A549 (cell line): ENCODE data around the gene NEGR1.

Experiments
- BHLHE40 ChIP-seq: IDR thresholded peaks from 2 replicates; pipeline ENCODE4 v1.6.1; 2012; ENCODE audit warnings: low read depth, low read length, inconsistent platforms
- EP300 ChIP-seq, 2 experiments: fragments of >200 bp; sonication (Bioruptor Twin); formaldehyde crosslinking; IDR thresholded peaks; 2 replicates in 1 of 2; 3 replicates in 1 of 2; pipeline ENCODE4 v1.6.1; 2016 to 2017
- KDM5A ChIP-seq: fragments of 200-600 bp; sonication (generic); IDR thresholded peaks from 2 replicates; pipeline ENCODE4 v1.6.1; 2016; ENCODE audit warnings: antibody characterized with exemption, mild to moderate bottlenecking
- NR3C1 ChIP-seq: fragments of >200 bp; sonication (Bioruptor Twin); formaldehyde crosslinking; IDR thresholded peaks from 3 replicates; pipeline ENCODE4 v1.6.1; 2017
- POLR2AphosphoS2 ChIP-seq: conservative IDR thresholded peaks from 2 replicates; pipeline ENCODE4 v1.6.1; 2012; ENCODE audit warnings: low read length, improper control_type of control experiment, inconsistent platforms
- RFX5 ChIP-seq: fragments of 450-650 bp; IDR thresholded peaks from 2 replicates; pipeline ENCODE4 v1.7.1; 2014; ENCODE audit warnings: antibody characterized with exemption, mild to moderate bottlenecking, moderate library complexity
- RNF2 ChIP-seq: fragments of 200-600 bp; sonication (generic); IDR thresholded peaks from 2 replicates; pipeline ENCODE4 v1.6.1; 2016; ENCODE audit warnings: low read depth, mild to moderate bottlenecking, antibody characterized with exemption, moderate library complexity, borderline replicate concordance
- TF ChIP-seq, protein P1 (sequence below): fragments of 150-350 bp; IDR thresholded peaks from 2 replicates; pipeline ENCODE4 v1.6.1; 2014; ENCODE audit warnings: low read depth, mild to moderate bottlenecking, low read length
- TF ChIP-seq, protein P2 (sequence below): fragments of >200 bp; sonication (Bioruptor Twin); formaldehyde crosslinking; IDR thresholded peaks from 3 replicates; pipeline ENCODE4 v1.5.1; 2016

DNA sequence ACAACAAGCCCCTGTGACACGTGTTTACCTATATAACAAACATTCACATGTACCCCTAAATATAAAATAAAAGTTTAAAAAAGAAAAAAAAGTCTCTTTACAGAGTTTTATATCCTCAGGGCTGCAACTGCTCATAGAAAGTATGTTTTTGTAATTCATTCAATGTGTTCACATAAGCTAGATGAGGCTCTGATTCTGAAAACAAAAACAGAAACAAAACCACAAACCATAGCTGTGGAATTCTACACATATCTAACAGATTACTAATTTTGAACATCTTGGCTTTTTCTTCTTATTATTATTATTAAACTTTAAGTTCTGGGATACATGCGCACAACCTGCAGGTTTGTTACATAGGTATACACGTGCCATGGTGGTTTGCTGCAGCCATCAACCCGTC is 621.9 kb downstream of the NEGR1 start:
- no peak for TF ChIP-seq KDM5A
- no peak for TF ChIP-seq RFX5
- no peak for TF ChIP-seq BHLHE40
- no peak for TF ChIP-seq RNF2
- TF ChIP-seq, protein P1, sequence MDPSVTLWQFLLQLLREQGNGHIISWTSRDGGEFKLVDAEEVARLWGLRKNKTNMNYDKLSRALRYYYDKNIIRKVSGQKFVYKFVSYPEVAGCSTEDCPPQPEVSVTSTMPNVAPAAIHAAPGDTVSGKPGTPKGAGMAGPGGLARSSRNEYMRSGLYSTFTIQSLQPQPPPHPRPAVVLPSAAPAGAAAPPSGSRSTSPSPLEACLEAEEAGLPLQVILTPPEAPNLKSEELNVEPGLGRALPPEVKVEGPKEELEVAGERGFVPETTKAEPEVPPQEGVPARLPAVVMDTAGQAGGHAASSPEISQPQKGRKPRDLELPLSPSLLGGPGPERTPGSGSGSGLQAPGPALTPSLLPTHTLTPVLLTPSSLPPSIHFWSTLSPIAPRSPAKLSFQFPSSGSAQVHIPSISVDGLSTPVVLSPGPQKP = no peak
- TF ChIP-seq POLR2AphosphoS2 = no peak
- TF ChIP-seq NR3C1 = no peak
- TF ChIP-seq, protein P2, sequence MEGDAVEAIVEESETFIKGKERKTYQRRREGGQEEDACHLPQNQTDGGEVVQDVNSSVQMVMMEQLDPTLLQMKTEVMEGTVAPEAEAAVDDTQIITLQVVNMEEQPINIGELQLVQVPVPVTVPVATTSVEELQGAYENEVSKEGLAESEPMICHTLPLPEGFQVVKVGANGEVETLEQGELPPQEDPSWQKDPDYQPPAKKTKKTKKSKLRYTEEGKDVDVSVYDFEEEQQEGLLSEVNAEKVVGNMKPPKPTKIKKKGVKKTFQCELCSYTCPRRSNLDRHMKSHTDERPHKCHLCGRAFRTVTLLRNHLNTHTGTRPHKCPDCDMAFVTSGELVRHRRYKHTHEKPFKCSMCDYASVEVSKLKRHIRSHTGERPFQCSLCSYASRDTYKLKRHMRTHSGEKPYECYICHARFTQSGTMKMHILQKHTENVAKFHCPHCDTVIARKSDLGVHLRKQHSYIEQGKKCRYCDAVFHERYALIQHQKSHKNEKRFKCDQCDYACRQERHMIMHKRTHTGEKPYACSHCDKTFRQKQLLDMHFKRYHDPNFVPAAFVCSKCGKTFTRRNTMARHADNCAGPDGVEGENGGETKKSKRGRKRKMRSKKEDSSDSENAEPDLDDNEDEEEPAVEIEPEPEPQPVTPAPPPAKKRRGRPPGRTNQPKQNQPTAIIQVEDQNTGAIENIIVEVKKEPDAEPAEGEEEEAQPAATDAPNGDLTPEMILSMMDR = no peak
- no peak for TF ChIP-seq EP300 (IDR thresholded peaks at IDR 0.05)
